IMR-90 (cell line): ENCODE data around the gene FER1L5.

ENCODE experiments used
- CTCF ChIP-seq: conservative IDR thresholded peaks from 2 replicates; pipeline ENCODE4 v1.5.1; 2012; ENCODE audit warnings: mild to moderate bottlenecking, low read depth, low read length, improper control_type of control experiment
- MAFK ChIP-seq: IDR thresholded peaks from 2 replicates; pipeline ENCODE4 v1.6.1; 2012; ENCODE audit warnings: low read depth, low read length, improper control_type of control experiment
- POLR2A ChIP-seq: IDR thresholded peaks from 2 replicates; pipeline ENCODE4 v1.6.1; 2012; ENCODE audit warnings: mild to moderate bottlenecking, low read depth, low read length
- SMC3 ChIP-seq: fragments of 150-350 bp; IDR thresholded peaks from 2 replicates; pipeline ENCODE4 v1.6.1; 2016; ENCODE audit warnings: low read depth, mild to moderate bottlenecking, antibody characterized with exemption, low read length, moderate library complexity

GRCh38 chr2:96737831-96738230 lies 95.3 kb downstream of the FER1L5 start:
- TF ChIP-seq CTCF = no peak
- no peak for TF ChIP-seq MAFK
- no peak for TF ChIP-seq SMC3
- no peak for TF ChIP-seq POLR2A
